ENCODE measurements around the gene CASZ1.
A peak's percentile ranks its signal among the peaks of the same experiment; 100 is the strongest.

Gene CASZ1

GRCh38 chr1:10772711-10773110 lies 23.7 kb downstream of the CASZ1 start:
- no peak for DNase-seq

GRCh38 chr1:10771789-10772188 lies 24.7 kb downstream of the CASZ1 start:
- no peak for DNase-seq

- peak; percentile 34 for DNase-seq
These were observed 27.9 kb downstream of the CASZ1 start for GRCh38 chr1:10768552-10768951.

- no peak for DNase-seq
These were observed 29.2 kb downstream of the CASZ1 start for GRCh38 chr1:10767282-10767681.

- no peak for DNase-seq
These were observed 30.5 kb downstream of the CASZ1 start for GRCh38 chr1:10765734-10766478.

GRCh38 chr1:10765304-10765703 lies 31.1 kb downstream of the CASZ1 start:
- DNase-seq, result no peak

GRCh38 chr1:10764296-10764798 lies 32.1 kb downstream of the CASZ1 start:
- DNase-seq, result no peak

- DNase-seq, result no peak
These were observed 33.6 kb downstream of the CASZ1 start for GRCh38 chr1:10762875-10763274.

- no peak for DNase-seq
These were observed 34.3 kb downstream of the CASZ1 start for GRCh38 chr1:10762153-10762523.

GRCh38 chr1:10761503-10762152 lies 34.8 kb downstream of the CASZ1 start:
- no peak for DNase-seq

- no peak for DNase-seq
These were observed 35.6 kb downstream of the CASZ1 start for GRCh38 chr1:10760566-10761502.

GRCh38 chr1:10759413-10760200 lies 36.8 kb downstream of the CASZ1 start:
- no peak for DNase-seq

- peak; percentile 47 for DNase-seq
These were observed 39.6 kb downstream of the CASZ1 start for GRCh38 chr1:10756842-10757241.

- DNase-seq, result peak; percentile 93
These were observed 40.4 kb downstream of the CASZ1 start for GRCh38 chr1:10755970-10756521.

GRCh38 chr1:10754568-10755329 lies 41.7 kb downstream of the CASZ1 start:
- peak; percentile 45 for DNase-seq

- DNase-seq, result peak; percentile 99
These were observed 43.1 kb downstream of the CASZ1 start for GRCh38 chr1:10753299-10753698.

GRCh38 chr1:10751561-10752085 lies 44.8 kb downstream of the CASZ1 start:
- DNase-seq, result no peak

GRCh38 chr1:10751160-10751559 lies 45.3 kb downstream of the CASZ1 start:
- DNase-seq, result peak; percentile 76

GRCh38 chr1:10745886-10746455 lies 50.5 kb downstream of the CASZ1 start:
- no peak for DNase-seq

- DNase-seq, result no peak
These were observed 51.1 kb downstream of the CASZ1 start for GRCh38 chr1:10745383-10745782.
